CD8-positive, alpha-beta memory T cell (primary cell): ENCODE results near the gene TGM2. TPM values are rescaled to one million over a fixed set of nuclear protein-coding genes. Genes with fewer than 3 reads are reported as not detected.
A peak's percentile ranks its signal among the peaks of the same experiment; 100 is the strongest.

ENCODE experiments used
- CTCF ChIA-PET: fragments of 350-600 bp; sonication (Branson Sonifier 250); formaldehyde crosslinking; loops from one replicate; lab custom pipeline; 2021; ENCODE audit warnings: antibody characterized with exemption; lab: Charles Lee
- POLR2A ChIA-PET: fragments of 350-600 bp; sonication (Branson Sonifier 250); formaldehyde crosslinking; loops from one replicate; lab custom pipeline; 2021; ENCODE audit warnings: antibody characterized with exemption; lab: Charles Lee
- DNase-seq, 5 donors: peaks; one replicate each; pipeline versions ENCODE4 v3.0.0 to v3.0.0-alpha.2; 2020 to 2022; ENCODE audit warnings: mixed read lengths in 1 of 5
- H3K27ac ChIP-seq: one replicate; pipeline ENCODE4 v1.7.0; 2013; ENCODE audit warnings: low read depth, mild to moderate bottlenecking, low read length, moderate library complexity
- H3K27me3 ChIP-seq: 2 replicates; pipeline ENCODE4 v1.7.0; 2013; ENCODE audit warnings: low read length, mild to moderate bottlenecking; ENCODE audit not compliant: insufficient read depth, poor library complexity, severe bottlenecking
- H3K36me3 ChIP-seq: 2 replicates; pipeline ENCODE4 v1.7.0; 2013; ENCODE audit warnings: mild to moderate bottlenecking, low read length, moderate library complexity; ENCODE audit not compliant: insufficient read depth
- H3K4me1 ChIP-seq: 2 replicates; pipeline ENCODE4 v1.7.0; 2013; ENCODE audit warnings: mild to moderate bottlenecking, low read length, moderate library complexity; ENCODE audit not compliant: insufficient read depth
- H3K4me3 ChIP-seq: 2 replicates; pipeline ENCODE4 v1.7.0; 2013; ENCODE audit warnings: mild to moderate bottlenecking, low read length
- H3K9me3 ChIP-seq: 2 replicates; pipeline ENCODE4 v1.7.0; 2013; ENCODE audit warnings: mild to moderate bottlenecking, low read length
- H3K27ac Mint-ChIP-seq, 8 donors: one replicate each; pipeline ENCODE4 v1.8.0; 2020 to 2021; ENCODE audit warnings: mixed read lengths in 8 of 8, mild to moderate bottlenecking in 6 of 8, inconsistent platforms in 3 of 8, moderate library complexity in 3 of 8
- H3K27me3 Mint-ChIP-seq, 2 donors: one replicate each; pipeline ENCODE4 v1.8.0; 2020 to 2021; ENCODE audit warnings: mixed read lengths in 2 of 2, mild to moderate bottlenecking in 1 of 2, moderate library complexity in 1 of 2
- H3K36me3 Mint-ChIP-seq, 3 donors: one replicate each; pipeline ENCODE4 v1.8.0; 2020 to 2021; ENCODE audit warnings: mixed read lengths in 3 of 3, inconsistent platforms in 1 of 3, mild to moderate bottlenecking in 1 of 3
- H3K4me1 Mint-ChIP-seq, 3 donors: one replicate each; pipeline ENCODE4 v1.8.0; 2020 to 2021; ENCODE audit warnings: mixed read lengths in 3 of 3, inconsistent platforms in 1 of 3, mild to moderate bottlenecking in 1 of 3
- H3K4me3 Mint-ChIP-seq, 7 donors: one replicate each; pipeline ENCODE4 v1.8.0; 2020 to 2021; ENCODE audit warnings: mixed read lengths in 7 of 7, mild to moderate bottlenecking in 6 of 7, moderate library complexity in 4 of 7, inconsistent platforms in 2 of 7
- H3K9me3 Mint-ChIP-seq, 5 donors: one replicate each; pipeline ENCODE4 v1.8.0; 2020 to 2022; ENCODE audit warnings: mixed read lengths in 5 of 5, mild to moderate bottlenecking in 3 of 5, moderate library complexity in 2 of 5, inconsistent platforms in 1 of 5
- polyA plus RNA-seq: library from polyadenylated mRNA; unstranded; fragments of 300-500 nt; fragmentation: Illumina TruSeq; gene quantifications from one replicate; pipeline ENCODE4 v1.2.3, GENCODE V29; 2021
- total RNA-seq, 2 experiments: library from RNA; stranded (reverse); gene quantifications; one replicate each; pipeline ENCODE4 v1.2.3, GENCODE V29; 2021

TGM2 gene
- total and polyA plus RNA-seq, 3 experiments from 2014 or later: not detected

DNA sequence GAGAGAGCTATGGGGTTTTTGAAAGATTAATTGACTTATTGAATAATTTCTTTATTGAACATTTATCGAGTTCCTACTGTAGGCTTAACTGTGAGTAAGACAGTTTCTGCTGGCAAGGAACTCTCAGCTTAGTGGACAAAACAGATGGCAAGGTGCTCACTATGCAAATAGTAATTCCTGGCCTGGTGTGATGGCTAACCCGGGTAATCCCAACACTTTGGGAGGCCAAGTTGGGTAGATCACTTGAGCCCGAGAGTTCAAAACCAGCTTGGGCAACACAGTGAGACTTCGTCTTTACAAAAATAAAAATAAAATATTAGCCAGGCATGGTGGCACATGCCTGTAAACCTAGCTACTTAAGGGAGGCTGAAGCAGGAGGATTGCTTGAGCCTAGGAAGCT is 13.5 kb upstream of the TGM2 start:
- Mint-ChIP-seq H3K27ac (no peak overlapping the region), H3K36me3 (no peaks in the 10 kb centered on the region), H3K4me1 (no peaks in the 10 kb centered on the region), H3K4me3 (no peak overlapping the region), H3K27me3 (peaks cover 10 to 22% of the 10 kb centered on the region in 2 donors), H3K9me3 (peaks cover 0 to 2% (median 0%) of the 10 kb centered on the region in 5 donors)
- Histone ChIP-seq H3K9me3 (no peaks in the 10 kb centered on the region), H3K4me3 (no peak overlapping the region), H3K36me3 (no peaks in the 10 kb centered on the region), H3K27me3 (no peaks in the 10 kb centered on the region), H3K27ac (no peak overlapping the region), H3K4me1 (no peaks in the 10 kb centered on the region)
- POLR2A ChIA-PET: no interaction called here
- CTCF ChIA-PET: no interaction called here
- no peak for DNase-seq

- Histone ChIP-seq H3K4me3 (no peak overlapping the region), H3K4me1 (no peaks in the 10 kb centered on the region), H3K27ac (no peak overlapping the region), H3K9me3 (no peaks in the 10 kb centered on the region), H3K27me3 (no peaks in the 10 kb centered on the region), H3K36me3 (no peaks in the 10 kb centered on the region)
- no peak for DNase-seq
- CTCF ChIA-PET: no interaction called here
- Mint-ChIP-seq H3K4me3 (no peak overlapping the region), H3K36me3 (no peaks in the 10 kb centered on the region), H3K4me1 (no peaks in the 10 kb centered on the region), H3K27ac (no peak overlapping the region), H3K9me3 (peaks cover 0 to 2% (median 0%) of the 10 kb centered on the region in 5 donors), H3K27me3 (peaks cover 9 to 22% of the 10 kb centered on the region in 2 donors)
- POLR2A ChIA-PET: no interaction called here
Measured at GRCh38 chr20:38178065-38178491, 13.0 kb upstream of the TGM2 start.

- no peak overlapping the region for H3K4me3 ChIP-seq
- H3K27ac Mint-ChIP-seq: no peak overlapping the region
- H3K27ac ChIP-seq: no peak overlapping the region
- no peaks in the 10 kb centered on the region for H3K4me1 Mint-ChIP-seq
- no peaks in the 10 kb centered on the region for H3K9me3 ChIP-seq
- no peaks in the 10 kb centered on the region for H3K4me1 ChIP-seq
- H3K27me3 ChIP-seq: no peaks in the 10 kb centered on the region
- CTCF ChIA-PET: no interaction called here
- peaks cover 0 to 2% (median 0%) of the 10 kb centered on the region in 5 donors for H3K9me3 Mint-ChIP-seq
- POLR2A ChIA-PET: no interaction called here
- H3K36me3 Mint-ChIP-seq: no peaks in the 10 kb centered on the region
- DNase-seq: no peak
- H3K36me3 ChIP-seq: no peaks in the 10 kb centered on the region
- H3K4me3 Mint-ChIP-seq: no peak overlapping the region
- peaks cover 9 to 22% of the 10 kb centered on the region in 2 donors for H3K27me3 Mint-ChIP-seq
Measured at GRCh38 chr20:38177201-38177600, 12.1 kb upstream of the TGM2 start.

- H3K27ac Mint-ChIP-seq: no peak overlapping the region
- H3K36me3 Mint-ChIP-seq: no peaks in the 10 kb centered on the region
- Histone ChIP-seq H3K4me1 (no peaks in the 10 kb centered on the region), H3K4me3 (no peak overlapping the region), H3K27me3 (no peaks in the 10 kb centered on the region), H3K27ac (no peak overlapping the region), H3K9me3 (no peaks in the 10 kb centered on the region), H3K36me3 (no peaks in the 10 kb centered on the region)
- DNase-seq: no peak
- peaks cover 13 to 22% of the 10 kb centered on the region in 2 donors for H3K27me3 Mint-ChIP-seq
- no peaks in the 10 kb centered on the region for H3K4me1 Mint-ChIP-seq
- peaks cover 0 to 2% (median 0%) of the 10 kb centered on the region in 5 donors for H3K9me3 Mint-ChIP-seq
- ChIA-PET POLR2A (no interaction called here), CTCF (no interaction called here)
- no peak overlapping the region for H3K4me3 Mint-ChIP-seq
Measured at GRCh38 chr20:38175304-38176180, 10.5 kb upstream of the TGM2 start.

DNA sequence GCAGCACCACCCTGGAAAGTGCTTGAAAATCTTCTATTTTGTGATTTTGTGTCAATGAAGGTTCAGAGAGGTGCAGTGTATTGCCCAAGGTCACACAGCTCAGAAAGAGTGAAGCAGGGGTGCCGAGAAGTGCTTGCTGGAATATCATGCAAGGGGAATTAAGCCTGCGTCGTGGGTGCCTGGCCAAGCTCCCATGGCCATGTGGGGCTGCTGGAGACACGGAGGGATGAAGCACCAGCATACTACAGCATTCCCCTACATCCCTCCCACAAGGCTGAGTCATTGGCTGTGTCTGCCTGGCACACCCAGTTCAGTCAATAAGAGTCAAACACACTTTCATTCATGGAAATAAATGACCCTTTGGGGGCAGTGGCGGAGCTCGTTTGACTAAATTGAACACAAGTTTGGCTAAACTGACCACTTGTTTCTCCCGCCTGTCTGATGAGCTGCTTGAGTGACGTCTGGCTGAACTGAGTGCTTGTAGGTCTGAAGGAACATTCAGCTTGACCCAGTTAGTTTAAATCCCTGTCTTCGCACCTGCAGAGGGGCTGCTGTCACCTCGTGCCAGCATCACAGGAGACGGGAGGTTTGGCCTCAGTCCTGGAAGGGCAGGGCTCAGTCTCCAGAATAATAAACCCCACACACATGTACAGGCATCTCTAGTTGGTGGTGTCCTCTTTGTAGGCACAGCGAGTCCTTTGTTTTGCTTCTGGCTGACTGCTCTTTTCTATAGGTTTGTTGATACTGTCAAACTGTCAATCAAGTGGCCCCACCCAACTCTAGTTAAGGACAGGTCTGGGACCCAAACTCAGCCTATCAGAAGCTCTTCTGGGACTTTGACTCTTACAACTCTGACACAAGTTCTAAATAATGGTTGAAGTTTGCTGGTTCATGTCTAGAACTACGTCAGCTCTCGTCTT is 8.4 kb upstream of the TGM2 start:
- H3K27ac Mint-ChIP-seq: no peak overlapping the region
- POLR2A ChIA-PET: no interaction called here
- CTCF ChIA-PET: no interaction called here

DNA sequence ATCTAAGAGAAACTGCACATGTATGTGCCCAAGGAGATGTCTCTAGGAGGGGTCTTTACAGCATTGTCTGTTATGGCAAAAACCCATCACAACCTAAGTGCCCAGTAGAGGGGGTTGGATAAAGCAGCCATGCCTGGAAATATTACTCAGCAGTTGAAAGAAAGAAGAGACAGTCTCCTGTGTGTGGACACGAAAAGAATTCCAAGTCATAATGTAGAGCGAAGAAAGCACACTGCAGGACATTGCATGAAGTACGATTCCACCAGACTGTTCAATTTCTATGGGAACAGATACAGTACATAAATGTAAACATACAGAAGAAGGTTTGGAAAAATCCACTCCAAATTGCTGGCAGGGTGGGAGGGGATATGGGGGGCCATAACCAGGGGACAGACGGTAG is 7.3 kb upstream of the TGM2 start:
- Mint-ChIP-seq H3K9me3 (no peaks in the 10 kb centered on the region), H3K27me3 (peaks cover under 1 to 4% of the 10 kb centered on the region in 2 donors), H3K4me3 (no peak overlapping the region), H3K4me1 (peaks cover 0 to 7% (median 0%) of the 10 kb centered on the region in 3 donors), H3K36me3 (no peaks in the 10 kb centered on the region), H3K27ac (peak overlapping the region in 1 of 8 donors; percentile 41)
- Histone ChIP-seq H3K9me3 (no peaks in the 10 kb centered on the region), H3K36me3 (no peaks in the 10 kb centered on the region), H3K4me3 (no peak overlapping the region), H3K27me3 (no peaks in the 10 kb centered on the region), H3K4me1 (no peaks in the 10 kb centered on the region), H3K27ac (no peak overlapping the region)
- DNase-seq: no peak
- ChIA-PET POLR2A (no interaction called here), CTCF (no interaction called here)

More for the DNA sequence above, 8.4 kb upstream of the TGM2 start:
- no peak for DNase-seq
- H3K27me3 ChIP-seq: no peaks in the 10 kb centered on the region
- Mint-ChIP-seq H3K27me3 (peaks cover 8 to 10% of the 10 kb centered on the region in 2 donors), H3K4me3 (no peak overlapping the region), H3K36me3 (no peaks in the 10 kb centered on the region), H3K9me3 (peaks cover 0 to 2% (median 0%) of the 10 kb centered on the region in 5 donors), H3K4me1 (peaks cover 0 to 6% (median 0%) of the 10 kb centered on the region in 3 donors)
- H3K27ac ChIP-seq: no peak overlapping the region
- H3K4me1 ChIP-seq: no peaks in the 10 kb centered on the region
- no peaks in the 10 kb centered on the region for H3K9me3 ChIP-seq
- no peak overlapping the region for H3K4me3 ChIP-seq
- no peaks in the 10 kb centered on the region for H3K36me3 ChIP-seq

DNA sequence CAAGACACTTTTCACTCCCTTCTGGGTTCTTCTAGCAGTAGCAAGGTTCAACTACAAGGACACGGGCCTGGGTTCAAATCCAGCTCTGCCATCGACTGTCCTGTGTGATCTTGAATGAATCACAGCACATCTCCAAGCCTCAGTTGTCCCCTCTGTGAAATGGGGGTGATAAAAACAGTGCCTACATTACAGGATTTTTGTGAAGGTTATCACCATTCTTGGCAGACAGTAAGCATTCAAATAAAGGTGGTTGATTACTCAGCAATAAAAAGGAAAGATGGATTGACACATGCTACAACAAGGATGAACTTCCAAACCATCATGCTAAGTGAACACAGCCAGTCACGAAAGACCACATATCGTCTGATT is 6.6 kb upstream of the TGM2 start:
- H3K36me3 ChIP-seq: no peaks in the 10 kb centered on the region
- no peaks in the 10 kb centered on the region for H3K36me3 Mint-ChIP-seq
- no peaks in the 10 kb centered on the region for H3K9me3 ChIP-seq
- H3K4me3 ChIP-seq: no peak overlapping the region
- POLR2A ChIA-PET: no interaction called here
- H3K27ac Mint-ChIP-seq: no peak overlapping the region
- no peaks in the 10 kb centered on the region for H3K9me3 Mint-ChIP-seq
- peaks cover 0 to 4% of the 10 kb centered on the region in 2 donors for H3K27me3 Mint-ChIP-seq
- H3K4me3 Mint-ChIP-seq: no peak overlapping the region
- peaks cover 0 to 7% (median 0%) of the 10 kb centered on the region in 3 donors for H3K4me1 Mint-ChIP-seq
- DNase-seq: no peak
- CTCF ChIA-PET: no interaction called here
- no peaks in the 10 kb centered on the region for H3K27me3 ChIP-seq
- no peaks in the 10 kb centered on the region for H3K4me1 ChIP-seq
- H3K27ac ChIP-seq: no peak overlapping the region
